GM21723 (cell line): ENCODE data around the gene FXYD1.

Source experiments
- ATAC-seq: cut with Tn5 transposase; IDR thresholded peaks from one replicate; pipeline ENCODE4 v1.9.1; 2021; ENCODE audit warnings: mild to moderate bottlenecking, moderate library complexity; ENCODE audit not compliant: unreplicated experiment

Gene FXYD1

DNA sequence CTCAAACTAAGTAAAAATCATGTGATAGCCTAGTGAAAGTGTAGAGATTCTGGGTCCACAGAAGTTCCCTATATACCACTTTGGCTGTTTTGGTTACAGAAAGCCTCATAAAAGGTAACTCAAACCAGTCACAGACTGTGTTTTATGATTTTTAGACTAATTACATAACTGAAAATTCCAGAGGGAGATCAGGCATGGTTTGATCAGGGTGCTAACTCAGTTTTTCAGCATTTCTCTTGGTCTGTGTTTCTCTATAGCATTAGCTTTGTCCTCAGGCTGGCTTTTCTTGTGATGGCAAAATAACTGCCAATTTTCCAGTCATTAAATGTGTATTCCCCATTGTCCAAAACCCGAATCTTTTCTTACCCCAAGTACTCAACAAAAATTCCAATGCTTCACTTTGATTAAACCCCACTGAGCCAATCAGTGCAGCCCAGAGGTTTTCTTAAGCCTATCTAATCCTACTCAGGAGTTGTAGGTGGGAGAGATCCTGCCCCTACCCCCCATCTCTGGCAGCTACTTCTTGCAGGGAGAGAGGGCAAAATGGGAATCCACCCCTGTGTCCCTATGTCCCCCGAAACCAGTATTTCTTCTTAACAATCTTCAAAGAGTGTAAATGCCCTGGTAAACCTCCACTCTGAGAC lies 31.6 kb upstream of the FXYD1 start:
- no peak for ATAC-seq

DNA sequence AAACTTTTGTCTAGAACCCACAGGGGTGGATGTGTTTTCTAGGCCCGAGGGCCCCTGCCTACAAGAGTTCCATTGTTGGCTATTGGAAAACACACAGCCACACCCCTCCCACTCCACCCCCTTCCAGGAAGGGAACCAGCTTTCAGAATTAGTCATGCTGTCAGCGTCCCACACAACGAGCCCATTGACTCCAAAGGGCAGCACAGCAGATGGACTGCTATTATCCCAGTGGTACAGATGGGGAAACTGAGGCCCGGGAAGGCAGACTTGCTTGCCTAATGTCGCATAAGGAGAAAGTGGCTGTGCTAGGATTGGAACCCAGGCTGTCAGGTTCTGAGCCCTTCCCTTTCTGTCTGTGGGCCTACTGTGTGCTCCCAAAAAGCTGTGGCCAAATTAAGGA lies 31.1 kb upstream of the FXYD1 start:
- ATAC-seq, result no peak

DNA sequence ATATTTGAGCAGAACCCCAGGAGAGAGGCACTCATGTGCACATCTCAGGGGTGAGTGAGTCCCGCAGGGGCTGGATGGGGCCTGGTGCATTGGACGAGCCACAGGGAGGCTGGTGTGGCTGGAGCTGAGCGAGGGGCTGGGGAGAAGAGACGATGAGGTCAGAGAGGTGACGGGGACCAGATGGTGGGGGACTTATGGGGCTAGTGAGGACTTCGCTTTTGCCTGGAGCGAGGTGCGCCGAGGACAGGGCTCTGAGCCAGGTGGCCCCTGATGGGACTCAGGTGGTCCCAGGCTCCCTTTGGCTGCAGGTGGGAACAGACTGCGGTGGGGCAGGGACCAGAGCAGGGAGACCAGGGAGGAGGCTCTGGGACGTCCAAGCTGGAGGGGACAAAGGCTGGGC lies 29.9 kb upstream of the FXYD1 start:
- ATAC-seq, result no peak

DNA sequence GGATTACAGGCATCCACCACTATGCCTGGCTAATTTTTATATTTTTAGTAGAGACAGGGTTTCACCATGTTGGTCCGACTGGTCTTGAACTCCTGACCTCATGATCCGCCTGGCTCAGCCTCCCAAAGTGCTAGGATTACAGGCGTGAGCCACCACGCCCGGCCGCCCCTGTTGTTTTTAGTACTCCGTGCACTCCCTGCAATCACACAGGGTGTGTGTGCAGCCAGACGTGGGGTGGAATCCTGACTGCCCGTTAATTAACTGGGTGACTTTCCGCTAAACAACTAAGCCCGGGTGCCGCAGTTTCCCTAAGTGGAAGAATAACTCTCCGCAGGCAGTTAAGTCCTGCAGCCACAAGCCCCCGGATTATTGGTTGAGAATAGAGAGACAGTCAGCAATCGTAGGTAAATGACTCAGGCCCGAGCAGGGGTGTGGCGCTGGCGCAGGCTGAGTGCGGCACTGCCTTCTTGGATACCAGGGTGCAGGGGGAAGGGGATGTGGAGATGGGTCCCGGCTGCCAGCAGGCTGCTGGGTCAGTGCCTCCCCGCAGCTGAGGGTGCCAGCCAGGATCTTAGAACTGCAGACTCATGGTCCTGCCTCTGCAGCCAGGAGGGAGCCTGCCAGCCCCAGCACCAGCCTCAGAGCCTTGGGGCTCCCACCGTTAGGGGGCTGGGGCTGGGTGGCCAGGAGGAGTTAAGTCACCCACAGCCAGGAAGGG lies 29.1 kb upstream of the FXYD1 start:
- ATAC-seq, result no peak

DNA sequence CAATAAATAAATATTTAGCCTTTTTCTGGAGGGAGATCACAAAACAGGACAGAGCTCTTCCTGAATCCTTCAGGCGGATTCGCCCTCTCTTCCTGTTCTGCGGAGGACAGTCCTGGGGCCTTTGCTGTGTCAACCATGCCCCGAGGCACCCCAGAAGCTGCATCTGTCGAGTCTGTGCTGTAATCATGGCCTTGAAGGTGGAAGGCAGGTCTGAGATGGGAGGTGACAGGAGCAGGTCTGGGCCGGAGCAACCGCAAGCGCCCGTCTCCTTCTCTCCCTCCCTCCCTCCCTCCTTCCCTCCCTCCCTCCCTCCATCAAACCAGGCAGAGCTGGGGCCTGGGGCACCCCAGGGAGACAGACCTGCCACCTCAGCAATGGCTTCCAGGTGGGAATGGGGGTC lies 27.6 kb upstream of the FXYD1 start:
- no peak for ATAC-seq

DNA sequence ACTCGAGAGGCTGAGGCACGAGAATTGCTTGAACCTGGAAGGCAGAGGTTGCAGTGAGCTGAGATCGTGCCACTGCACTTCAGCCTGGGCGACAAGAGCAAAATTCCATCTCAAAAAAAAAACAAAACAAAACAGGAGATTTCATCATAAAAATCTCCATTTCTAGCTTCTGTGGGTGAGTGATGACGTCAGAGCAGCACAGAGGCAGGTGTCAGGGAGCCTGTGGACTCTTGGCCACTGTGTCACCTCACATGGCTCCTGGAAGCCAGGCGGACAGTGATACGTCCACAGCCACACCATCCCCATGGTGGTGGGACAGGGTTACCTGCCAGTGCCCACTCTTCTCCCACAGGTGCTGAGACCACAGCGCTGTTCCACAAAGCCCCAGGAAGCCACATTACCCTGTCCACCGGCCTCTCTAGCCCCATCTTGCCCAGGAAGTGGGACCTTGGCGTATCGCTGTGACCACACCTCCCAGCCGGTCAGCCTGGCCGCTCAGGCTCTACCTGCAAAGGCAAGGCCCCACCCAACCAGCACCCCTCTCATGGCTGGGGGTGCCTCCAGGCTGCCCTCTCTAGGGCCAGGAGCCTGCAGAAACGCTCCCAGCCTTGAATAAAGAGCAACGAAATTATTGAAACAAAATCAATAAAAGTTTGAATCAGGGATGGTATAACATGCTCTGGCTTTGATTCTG lies 25.5 kb upstream of the FXYD1 start:
- no peak for ATAC-seq

DNA sequence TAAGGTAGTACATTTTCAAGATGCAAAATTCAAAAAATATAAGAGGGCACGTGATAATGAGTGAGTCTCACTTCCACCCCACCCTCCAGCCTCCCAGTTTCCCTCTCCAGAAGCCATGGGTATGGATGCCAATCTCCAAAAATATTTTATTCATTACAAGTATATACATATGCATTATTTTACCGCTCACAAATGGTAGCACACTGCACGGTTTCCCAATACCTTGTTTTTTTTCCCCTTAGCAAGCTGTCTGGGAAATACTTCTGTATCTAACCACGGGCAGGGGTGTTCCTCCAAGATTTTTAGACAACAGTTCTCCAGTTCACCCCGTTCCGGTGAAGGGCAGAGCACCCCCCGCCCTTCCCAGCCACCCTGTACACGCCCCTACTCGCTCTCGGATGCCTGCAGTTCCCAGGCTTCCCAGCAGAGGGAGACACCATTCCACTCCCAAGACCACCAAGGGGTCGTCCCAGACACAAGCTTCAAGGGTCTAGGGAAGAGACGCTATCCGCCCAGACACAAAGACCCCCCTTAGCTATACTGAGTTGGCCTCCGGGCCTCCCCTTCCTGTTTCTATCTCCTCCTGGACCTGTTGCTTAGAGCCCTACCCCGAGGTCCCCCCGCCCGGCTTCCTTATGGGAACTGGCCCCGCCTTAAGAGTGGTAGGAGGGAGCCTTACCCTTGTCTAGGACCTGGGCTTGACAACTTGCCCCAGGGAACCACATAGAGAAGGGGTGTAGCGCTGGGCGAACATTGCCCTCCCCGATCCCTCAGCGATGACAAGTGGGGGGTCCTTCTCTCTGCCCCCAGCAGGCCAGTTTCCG lies 24.1 kb upstream of the FXYD1 start:
- no peak for ATAC-seq

DNA sequence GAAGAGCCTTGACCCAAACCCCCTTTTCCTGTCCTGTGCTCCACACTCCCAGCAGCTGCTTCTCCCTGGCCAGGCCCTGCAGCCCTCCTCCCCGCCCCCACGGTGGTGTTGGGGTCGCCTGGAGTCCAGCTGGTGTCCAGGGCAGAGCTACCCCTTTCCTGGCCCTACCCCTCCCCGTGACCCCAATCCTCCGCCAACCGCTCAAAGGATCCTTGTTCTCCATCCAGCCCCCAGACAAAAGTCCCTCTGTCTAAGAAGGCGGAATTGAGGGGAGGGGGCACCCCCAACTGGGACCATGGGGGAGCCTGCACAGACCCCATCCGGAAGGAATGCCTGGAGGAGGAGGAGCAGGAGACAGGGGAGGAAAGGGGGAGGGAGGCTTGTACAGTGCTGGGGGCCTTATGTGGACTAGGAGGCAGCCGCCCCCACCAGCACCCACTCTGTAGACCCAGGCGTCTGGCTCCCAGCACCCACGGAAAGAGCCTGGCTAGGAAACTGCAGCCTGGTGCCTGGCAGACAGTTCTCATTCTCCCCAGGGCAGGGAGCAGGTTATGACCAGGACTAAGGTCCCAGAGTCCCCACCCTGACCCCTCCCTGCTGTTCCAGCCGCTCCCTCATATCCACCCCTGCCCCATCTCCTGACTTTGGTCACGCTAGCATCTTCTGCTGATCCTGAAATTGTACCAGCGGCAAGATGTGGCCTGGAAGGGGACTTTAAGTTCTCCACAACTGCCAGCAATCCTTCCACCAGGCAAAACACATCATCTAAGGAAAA lies 23.3 kb upstream of the FXYD1 start, which contains the start of gene FXYD3:
FXYD3 (plus strand) TSS at position 647 of the 775 bp plus-strand sequence. CDS start 3,554 bp downstream, outside the sequence.
- no peak for ATAC-seq

DNA sequence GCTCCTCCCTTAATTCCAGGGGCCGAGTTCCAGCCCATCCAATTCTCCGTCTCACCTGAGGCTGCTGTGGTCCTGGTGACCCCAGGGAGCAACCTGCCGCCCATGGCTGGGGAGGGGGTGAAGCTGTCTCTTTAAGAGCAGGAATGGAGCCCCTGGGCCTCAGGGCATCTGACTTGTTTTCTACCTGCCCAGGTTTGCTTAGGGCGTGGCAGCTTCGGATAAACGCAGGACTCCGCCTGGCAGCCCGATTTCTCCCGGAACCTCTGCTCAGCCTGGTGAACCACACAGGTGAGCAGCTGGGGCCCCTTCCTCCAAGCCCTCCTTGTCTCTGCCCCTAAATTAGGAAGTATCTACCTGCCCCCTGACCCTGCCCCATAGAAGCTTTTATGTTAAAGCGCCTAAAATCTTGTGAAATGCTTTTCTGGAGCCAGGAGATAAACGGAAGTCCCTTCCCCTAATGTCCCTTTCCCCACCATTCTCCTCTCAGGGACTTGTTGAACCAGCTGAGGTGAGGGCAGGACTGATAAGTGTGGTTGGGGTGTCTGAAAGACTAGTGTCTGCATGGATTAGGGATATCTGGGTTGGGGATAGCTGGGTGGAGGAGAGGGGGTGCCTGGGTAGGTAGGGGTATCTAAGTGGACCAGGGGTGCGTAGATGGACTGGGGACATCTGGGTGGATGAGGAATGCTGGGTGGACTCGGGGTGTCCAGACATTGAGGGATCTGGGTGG lies 22.4 kb upstream of the FXYD1 start:
- ATAC-seq, result no peak

DNA sequence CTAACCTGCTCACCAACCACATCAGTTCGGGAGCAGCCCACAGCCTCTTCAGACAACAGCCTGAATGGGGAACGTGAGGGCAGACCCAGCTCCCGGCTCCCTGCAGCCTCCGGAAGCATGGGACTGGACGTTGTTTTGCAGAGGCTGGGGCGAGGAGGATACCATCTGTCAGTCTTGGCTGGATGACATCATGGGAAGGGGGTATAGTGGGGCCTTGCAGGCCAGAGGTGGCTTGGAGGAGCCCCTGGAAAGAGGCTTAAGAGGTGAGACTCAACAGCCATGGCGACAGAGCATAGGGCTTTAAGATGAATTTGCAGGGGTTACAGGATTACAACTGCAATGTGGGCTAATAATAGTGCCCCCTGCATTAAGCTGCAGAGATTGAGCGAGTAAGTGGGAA lies 21.5 kb upstream of the FXYD1 start:
- no peak for ATAC-seq

DNA sequence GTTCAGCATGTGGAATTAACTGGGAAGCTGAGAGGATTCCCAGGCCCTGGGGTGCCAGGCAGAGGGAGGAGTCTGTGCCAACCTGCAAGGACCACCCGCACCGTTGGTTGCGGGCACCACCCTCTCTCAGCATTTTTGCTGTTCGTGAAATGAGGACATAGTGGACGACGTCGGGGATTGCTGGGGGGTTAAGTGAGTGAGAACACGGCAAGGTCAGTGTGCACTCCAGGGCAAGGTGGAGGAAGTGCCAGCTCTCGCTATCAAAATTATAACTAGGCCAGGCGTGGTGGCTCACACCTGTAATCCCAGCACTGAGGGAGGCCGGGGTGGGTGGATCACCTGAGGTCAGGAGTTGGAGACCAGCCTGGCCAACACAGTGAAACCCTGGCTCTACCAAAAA lies 20.8 kb upstream of the FXYD1 start:
- no peak for ATAC-seq

DNA sequence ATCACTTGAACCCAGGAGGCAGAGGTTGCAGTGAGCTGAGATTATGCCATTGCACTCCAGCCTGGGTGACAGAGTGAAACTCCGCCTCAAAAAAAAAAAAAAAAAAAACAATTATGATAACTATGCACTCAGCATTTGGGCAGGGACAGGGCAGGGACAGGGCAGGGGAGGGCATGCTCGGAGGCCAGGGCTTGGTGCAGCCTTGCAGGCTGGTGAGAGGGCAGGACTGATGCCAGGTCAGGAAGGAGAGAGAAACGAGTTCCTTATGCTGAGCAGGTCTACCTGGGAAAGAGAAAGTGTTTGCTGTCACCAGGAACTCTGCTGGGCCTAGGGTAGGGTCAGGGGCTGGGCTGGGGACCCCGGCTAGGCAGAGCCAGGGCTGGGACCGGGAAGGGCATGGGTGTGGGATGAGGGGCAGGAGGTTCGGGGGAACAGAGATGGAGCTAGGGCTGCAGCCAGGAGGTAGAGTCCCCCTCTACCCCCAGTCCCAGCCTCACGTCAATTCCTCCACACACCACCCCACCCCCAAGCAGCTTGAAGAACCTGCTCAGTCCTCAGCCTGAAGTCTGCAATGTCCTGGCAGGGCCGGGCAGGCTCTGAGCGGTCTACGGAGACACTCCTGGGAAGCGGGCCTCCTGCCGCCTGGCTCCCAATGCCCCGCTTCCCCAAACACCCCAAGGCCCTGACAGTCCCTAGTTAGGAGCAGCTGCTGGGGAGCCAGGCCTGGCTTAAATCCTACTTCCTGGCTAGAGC lies 20.2 kb upstream of the FXYD1 start:
- ATAC-seq, result no peak

DNA sequence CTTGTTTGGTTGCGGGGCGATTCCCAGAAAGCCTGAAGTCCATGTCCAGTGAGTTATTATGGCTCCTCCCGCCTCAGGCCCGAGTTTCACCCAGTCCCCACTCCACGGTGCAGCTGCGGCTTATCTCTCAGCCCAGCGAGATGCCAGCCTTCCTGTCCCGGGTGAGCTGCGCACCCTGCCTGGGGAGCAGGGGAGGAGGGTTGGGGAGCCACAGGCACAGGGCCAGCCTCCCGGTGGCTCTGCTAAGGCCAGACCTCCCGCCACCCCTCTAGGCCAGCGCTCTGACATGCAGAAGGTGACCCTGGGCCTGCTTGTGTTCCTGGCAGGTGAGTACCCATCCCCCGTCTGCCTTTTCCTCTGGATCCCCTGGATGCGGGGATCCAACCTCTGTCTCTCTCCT lies 19.5 kb upstream of the FXYD1 start:
- ATAC-seq, result no peak

DNA sequence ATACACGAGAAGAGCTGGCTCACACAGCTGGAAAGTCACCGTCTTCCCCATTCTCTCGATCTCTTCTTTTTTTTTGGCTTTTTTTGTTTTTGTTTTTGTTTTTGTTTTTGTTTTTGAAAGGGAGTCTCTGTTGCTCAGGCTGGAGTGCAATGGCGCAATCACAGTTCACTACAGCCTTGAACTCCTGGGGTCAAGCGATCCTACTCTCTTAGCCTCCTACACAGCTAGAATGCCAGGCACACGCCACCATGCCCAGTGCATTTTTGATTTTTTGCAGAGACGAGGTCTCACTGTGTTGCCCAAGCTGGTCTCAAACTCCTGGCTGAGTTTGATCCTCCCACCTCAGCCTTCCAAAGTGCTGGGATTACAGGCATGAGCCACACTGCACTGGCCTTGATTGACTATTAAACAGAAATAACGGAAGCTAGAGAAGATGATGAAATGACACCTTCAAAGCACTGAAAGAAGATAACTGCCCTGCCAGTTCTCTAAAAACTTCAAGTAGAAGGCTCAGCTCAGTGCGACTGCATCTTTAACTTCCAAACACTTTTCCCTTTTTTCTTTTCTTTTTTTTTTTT lies 19.0 kb upstream of the FXYD1 start:
- ATAC-seq, result no peak

DNA sequence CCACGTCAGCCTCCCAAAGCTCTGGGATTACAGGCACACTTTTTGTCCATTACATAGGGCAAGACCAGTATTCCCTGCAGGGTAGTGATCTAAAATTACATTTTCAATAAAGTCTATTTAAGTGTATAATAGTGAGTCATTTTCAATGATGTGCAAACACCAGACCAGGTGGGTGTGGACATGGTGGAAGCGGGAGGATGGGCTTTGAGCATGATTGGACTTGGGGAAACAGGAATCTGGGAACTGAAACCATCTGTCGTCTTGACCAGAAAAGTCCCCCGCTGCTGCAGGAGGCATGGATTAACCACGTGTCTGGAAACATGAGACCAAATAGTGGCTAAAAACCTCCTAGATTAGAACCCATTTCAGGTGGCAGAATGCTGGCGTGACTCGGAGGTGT lies 18.1 kb upstream of the FXYD1 start:
- ATAC-seq, result no peak

DNA sequence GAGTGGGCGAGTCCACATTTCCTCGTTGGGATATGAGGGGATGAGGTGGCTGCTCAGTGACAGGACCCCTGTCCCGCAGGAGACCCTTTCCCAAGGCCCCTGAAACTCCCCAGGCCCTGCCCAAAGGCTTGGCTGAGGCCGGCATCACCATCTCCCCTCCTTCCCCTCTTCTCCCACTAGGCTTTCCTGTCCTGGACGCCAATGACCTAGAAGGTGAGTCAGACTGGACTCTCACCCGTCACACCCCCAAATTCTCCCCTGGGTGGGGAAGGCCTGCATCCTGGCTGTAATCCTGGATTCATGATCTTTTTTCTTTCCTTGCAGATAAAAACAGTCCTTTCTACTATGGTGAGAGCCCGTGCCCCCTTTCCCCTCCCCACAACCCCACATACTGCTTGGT lies 17.7 kb upstream of the FXYD1 start:
- no peak for ATAC-seq

DNA sequence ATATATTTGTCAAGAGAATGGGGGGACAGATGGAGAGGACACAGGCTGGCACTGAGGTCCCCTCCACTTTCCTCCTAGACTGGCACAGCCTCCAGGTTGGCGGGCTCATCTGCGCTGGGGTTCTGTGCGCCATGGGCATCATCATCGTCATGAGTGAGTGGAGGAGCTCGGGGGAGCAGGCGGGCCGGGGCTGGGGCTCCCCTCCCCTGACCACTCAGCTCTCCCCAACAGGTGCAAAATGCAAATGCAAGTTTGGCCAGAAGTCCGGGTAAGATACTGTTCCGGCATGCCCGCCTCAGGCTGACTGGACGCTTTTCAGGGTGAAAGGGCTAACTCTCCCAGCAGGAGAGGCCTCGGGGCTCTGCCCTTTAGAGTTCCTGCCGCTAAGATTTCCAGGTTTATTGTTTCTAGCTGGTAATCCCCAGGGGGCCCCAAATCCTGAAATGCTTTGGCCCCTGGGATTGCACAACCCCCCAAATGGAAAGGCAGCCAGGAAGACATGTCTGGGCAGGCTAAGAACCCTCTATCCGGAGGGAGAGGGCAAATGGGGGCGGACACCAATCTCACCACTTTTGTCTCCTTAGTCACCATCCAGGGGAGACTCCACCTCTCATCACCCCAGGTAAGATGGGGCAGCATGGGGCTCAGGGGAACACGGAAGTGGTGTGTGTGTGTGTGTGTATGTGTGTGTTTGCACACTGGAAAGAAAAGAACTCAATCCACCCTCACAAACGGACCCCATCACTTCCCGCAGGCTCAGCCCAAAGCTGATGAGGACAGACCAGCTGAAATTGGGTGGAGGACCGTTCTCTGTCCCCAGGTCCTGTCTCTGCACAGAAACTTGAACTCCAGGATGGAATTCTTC lies 15.7 kb upstream of the FXYD1 start:
- no peak for ATAC-seq

DNA sequence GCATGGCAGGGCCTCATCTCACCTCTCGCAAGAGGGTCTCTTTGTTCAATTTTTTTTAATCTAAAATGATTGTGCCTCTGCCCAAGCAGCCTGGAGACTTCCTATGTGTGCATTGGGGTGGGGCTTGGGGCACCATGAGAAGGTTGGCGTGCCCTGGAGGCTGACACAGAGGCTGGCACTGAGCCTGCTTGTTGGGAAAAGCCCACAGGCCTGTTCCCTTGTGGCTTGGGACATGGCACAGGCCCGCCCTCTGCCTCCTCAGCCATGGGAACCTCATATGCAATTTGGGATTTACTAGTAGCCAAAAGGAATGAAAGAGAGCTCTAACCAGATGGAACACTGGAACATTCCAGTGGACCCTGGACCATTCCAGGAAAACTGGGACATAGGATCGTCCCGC lies 15.1 kb upstream of the FXYD1 start:
- ATAC-seq, result no peak
